Measurements from ENCODE around the gene MPND.

Gene MPND

GRCh38 chr19:4365791-4366665 is 22.7 kb downstream of the MPND start:
- no peak for DNase-seq (ENCODE audit: low read depth in 3 of 3)

- no peak for DNase-seq (ENCODE audit: low read depth in 3 of 3)
These were observed 23.4 kb downstream of the MPND start for GRCh38 chr19:4366666-4367335.

- no peak for DNase-seq (ENCODE audit: low read depth in 3 of 3)
These were observed 24.0 kb downstream of the MPND start for GRCh38 chr19:4367336-4367723.

- DNase-seq (ENCODE audit: low read depth in 3 of 3) = no peak
These were observed 24.4 kb downstream of the MPND start for GRCh38 chr19:4367781-4368127.

- DNase-seq (ENCODE audit: low read depth in 3 of 3) = no peak
These were observed 24.9 kb downstream of the MPND start for GRCh38 chr19:4368128-4368820.

- peak; percentile 32 to 43 (median 33) for DNase-seq (ENCODE audit: low read depth in 3 of 3)
These were observed 25.9 kb downstream of the MPND start for GRCh38 chr19:4369109-4369887.

- peak; percentile 55 to 64 (median 62) for DNase-seq (ENCODE audit: low read depth in 3 of 3)
These were observed 26.5 kb downstream of the MPND start for GRCh38 chr19:4369888-4370260.

- no peak for DNase-seq (ENCODE audit: low read depth in 3 of 3)
These were observed 27.2 kb downstream of the MPND start for GRCh38 chr19:4370418-4371041.

GRCh38 chr19:4371247-4372164 is 28.1 kb downstream of the MPND start:
- no peak for DNase-seq (ENCODE audit: low read depth in 3 of 3)

- DNase-seq (ENCODE audit: low read depth in 3 of 3) = no peak
These were observed 29.0 kb downstream of the MPND start for GRCh38 chr19:4372165-4373012.

- no peak for DNase-seq (ENCODE audit: low read depth in 3 of 3)
These were observed 29.6 kb downstream of the MPND start for GRCh38 chr19:4373013-4373367.

- DNase-seq (ENCODE audit: low read depth in 3 of 3) = no peak
These were observed 30.5 kb downstream of the MPND start for GRCh38 chr19:4373601-4374497.

GRCh38 chr19:4374498-4375163 is 31.3 kb downstream of the MPND start:
- no peak for DNase-seq (ENCODE audit: low read depth in 3 of 3)

GRCh38 chr19:4375164-4376027 is 32.0 kb downstream of the MPND start:
- DNase-seq (ENCODE audit: low read depth in 3 of 3) = no peak

- DNase-seq (ENCODE audit: low read depth in 3 of 3) = no peak
These were observed 32.8 kb downstream of the MPND start for GRCh38 chr19:4376028-4376670.

GRCh38 chr19:4376671-4376990 is 33.3 kb downstream of the MPND start:
- no peak for DNase-seq (ENCODE audit: low read depth in 3 of 3)
